Measurements from ENCODE around the gene CHCHD6.
A peak's percentile ranks its signal among the peaks of the same experiment; 100 is the strongest.

Gene CHCHD6

DNA sequence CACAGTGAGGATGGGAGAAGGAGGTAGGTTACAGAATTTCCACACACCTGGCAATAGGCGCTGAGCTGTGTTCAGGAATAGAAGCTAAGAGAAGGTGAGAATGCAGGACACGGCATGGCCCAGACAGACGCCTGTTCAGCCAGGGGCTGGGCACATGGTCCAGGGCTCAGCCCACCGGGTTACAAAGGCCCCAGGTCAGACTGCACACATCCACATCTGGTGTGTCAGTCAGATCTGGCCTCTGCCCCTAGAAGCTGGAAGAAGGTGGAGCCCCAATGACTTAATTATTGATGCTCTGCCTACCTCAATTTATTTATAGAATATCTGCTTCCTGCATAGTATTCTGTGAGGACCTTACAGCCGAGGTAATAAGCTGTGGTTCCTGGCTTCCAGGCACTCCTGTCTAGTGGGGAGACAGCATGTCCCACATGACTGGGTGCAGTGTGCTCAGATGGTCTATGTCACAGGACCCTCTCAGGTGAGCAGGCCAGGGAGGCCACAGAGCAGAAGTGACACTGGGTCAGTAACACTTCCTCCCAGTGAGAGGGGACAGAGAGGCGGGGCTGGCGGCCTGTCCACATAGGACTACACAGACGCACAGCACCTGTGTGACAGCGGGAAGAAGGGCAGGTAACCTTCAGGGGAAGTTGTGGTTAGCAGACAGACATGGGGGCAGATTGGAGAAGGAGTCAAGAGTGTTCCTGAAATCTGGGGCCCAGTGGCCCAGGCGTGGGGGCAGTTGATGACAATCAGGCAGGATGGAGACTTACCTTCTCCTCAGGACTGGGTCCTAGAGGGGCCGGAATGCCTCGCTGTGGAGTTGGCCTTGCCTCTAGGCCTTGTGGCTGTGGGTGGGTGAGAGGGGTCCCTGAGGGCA, 240.3 kb downstream of the CHCHD6 start:
- no peak for DNase-seq (ENCODE audit: low read depth)

DNA sequence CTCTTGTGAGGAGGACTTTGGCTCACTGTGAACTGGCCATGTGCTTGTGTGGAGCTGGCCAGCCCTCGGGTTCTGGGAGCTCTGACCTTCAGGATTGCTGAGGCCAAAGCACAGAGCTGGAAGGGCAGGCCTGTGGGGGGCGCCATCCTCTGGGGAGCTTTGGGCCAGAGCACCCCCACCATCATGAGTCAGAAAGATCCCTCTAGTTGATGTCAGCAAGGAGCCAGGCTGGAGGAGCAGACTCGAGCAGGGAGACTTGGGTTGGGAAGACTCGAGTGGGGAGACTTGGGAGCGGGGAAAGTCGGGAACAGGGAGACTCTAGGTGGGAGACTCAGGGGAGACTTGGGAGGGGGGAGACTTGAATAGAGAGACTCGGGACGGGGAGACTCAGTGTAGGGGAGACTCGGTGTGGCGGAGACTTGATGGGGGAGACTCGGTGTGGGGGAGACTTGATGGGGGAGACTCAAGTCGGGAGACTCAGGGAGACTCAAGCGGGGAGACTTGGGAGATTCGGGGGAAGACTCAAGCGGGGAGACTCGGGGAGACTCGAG, 241.2 kb downstream of the CHCHD6 start:
- DNase-seq (ENCODE audit: low read depth): no peak

DNA sequence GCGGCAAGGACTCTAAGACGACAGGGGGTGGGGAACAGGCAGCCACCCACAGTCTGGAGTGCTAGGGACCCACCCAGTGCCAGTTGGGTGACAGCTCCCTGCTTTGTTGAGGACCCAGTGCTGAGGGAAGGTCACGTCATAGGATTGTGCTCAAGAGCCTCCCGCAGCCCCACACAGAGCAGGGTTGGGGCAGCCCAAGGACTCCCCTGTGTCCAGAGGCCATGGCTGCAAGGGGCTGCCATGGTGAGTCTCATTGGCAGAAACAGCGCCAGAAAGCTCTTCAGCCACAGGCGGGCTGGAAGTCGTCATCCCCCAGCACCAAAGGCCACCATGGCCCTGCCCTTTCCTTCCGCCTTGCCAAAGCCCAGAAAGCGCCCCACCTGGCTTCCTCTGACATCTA, 241.9 kb downstream of the CHCHD6 start:
- no peak for DNase-seq (ENCODE audit: low read depth)

DNA sequence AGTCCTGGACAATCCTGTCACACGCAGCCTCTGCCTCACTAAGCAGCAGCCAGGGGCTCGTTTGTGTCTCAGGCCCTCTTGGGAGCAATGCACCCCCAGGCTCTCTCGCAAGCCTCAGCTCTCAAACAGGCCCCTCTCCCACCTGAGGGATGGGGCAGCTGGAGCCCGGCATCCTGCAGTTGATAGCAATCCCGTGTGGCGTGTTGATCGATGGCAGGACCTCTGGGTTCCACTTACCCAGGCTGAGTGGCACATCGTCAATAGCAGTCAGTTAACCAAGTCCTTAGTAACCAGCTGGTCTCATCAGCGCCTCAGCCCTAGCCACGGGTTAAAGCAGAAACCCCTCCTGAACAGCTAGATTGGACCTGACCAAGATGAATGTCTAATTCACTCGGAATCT, 242.4 kb downstream of the CHCHD6 start:
- DNase-seq (ENCODE audit: low read depth): no peak

DNA sequence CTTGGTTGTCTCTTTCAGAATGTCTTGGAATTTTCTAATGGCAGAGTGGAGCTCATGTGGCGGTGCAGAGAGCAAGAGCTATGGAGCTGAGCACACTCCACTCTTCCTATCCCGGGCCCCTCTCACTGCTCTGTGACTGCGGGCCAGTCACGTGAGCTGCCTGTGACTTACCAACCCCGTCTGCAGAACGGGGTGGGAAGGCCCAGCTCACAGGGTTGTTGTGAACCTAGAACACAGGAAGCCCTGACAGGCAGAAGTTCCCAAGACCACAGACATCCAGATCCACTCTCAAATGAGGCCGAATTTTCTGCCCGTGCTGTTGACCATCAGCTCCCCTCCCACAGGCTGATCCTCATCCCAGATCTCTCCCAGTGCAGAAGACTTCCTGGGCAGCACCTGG, 243.4 kb downstream of the CHCHD6 start:
- DNase-seq (ENCODE audit: low read depth): no peak

DNA sequence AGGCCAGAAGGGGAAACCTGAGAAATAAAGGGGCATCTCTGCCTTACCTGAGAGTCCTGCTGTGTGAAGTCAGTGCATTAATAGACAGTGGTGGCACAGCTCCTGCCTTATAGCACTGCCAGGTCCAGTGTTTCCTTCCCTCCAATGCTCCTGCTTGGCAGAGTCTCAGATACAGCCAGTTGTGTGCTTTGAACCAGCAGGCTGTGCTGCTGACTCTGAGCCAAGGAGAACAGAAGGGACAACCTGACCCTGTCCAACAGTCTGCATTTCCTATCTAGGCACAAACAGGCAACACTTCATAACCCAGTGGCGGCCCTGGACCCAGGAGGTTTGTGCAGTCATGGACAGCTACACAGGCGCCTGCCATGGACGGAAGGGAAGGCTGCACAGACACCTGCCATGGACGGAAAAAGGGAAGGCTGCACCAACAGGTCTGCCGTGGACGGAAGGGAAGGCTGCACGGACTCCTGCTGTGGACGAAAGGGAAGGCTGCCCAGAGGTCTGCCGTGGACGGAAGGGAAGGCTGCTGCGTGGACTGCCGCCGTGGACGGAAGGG, 245.0 kb downstream of the CHCHD6 start:
- no peak for DNase-seq (ENCODE audit: low read depth)

DNA sequence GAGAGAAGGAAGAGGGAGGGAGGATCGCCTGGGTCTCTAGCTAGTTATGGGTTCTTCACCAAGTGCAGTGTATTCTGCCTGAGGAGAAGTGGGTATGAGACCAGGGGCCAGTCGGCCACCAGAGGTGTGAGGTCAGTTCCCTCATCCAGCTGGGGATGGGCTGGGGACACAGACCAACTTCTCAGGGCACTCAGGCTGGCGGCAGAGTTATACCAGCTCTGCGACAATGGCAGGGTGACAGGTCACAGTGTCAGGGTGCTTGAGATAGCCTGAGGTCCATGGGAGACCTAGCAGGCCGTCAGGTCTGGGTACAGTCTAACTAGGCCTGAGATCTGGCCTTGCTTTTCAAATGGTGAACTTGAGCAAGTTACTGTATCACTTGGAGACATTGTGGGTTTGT, 247.5 kb downstream of the CHCHD6 start:
- DNase-seq (ENCODE audit: low read depth): no peak

DNA sequence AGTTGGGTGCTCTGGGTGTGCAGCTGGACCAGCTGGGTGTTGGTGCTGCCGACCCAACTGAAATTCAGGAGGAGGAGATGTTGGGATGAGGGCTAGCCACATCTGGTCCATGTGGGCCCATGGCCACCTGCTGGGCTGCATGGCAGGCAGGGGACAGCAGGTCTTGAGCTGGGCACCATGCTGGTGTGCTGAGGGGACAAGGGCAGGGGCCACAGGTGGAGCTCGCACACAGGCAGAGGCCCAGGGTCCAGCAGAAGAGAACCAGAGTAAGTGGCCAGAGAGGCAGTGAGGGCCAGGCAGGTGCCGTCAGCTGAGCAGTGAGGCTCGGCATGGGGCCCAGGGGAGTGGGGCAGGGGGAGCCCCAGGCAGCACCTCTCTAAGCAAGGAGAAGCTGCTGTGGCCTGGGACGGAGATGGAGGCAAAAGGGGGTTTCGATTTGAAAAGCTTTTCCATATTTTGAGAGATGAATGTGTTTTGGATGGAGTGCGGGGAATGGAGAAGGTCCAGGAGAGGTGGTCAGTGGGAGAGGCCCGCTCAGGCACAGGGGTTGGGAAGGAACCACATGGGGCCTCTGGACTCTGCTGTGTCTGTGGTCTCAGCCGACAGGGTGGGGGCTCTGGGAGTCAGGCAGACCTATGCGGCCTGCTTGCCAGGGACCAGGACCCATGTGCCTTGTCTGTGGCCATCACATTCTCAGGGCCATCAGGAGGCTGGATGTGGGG, 248.4 kb downstream of the CHCHD6 start:
- DNase-seq (ENCODE audit: low read depth): no peak

DNA sequence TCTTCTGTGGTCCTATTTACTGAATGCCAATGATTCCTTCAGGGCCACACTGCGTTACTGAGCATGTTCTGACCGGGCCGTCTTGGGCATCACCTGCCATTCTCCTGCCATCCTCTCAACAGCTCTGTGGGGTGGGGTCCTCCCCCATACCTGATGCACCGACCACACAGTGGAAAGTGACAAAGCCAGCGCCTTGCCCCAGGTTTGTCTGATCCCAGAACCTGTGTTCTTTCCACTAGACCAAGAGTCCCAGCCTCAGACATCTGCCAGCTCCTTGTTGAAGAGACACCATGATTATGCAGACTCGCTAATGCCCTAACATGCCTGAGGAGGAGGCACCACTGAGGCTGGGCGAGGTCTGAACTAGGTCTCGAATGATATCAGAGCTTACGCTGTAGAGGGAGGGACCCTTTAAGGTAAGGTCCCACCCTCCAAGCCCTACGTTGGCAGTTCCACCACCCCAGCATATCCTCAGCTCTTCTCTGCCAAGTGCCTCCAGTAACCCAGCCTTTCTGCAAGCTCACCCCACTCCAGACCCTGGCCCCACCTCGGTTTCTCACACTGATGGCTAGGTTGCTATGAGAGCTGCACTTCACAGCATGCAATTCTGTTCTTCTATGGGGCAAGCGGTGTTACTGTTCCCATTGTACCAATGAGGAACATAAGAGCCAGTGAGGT, 249.1 kb downstream of the CHCHD6 start:
- DNase-seq (ENCODE audit: low read depth): no peak

DNA sequence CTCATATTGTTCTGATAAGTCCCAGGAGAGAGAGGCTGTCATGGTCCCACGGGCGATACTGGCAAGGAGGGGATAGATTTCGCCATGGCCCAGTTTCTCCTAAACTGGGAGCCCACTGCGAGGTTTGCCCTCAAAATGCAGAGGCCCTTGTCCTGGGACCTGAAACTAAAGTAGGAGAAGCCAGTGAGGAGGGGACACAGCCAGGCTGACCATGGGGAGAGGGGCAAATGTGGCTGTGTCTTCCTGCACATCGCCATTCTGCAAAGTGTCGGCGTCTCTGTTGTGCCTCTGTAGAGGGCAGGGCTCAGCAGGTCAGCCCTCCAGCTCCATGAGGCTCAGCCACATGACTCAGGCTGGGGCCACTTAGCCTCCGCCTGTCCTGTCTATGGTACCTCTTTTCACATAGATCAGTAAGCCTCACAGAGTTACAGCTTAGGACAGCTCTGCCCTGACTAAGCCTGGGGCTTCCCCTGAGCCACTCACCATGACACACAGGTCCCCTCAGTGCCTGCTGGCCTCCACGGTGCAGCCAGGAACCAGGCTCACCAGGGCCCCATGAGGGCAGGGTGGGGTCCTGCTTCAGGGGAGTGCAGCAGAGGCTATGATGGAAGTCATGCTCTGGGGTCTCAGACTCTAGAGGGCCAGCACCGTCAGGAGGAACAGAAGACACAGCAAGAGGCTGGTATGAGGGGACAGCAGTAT, 250.3 kb downstream of the CHCHD6 start:
- no peak for DNase-seq (ENCODE audit: low read depth)

DNA sequence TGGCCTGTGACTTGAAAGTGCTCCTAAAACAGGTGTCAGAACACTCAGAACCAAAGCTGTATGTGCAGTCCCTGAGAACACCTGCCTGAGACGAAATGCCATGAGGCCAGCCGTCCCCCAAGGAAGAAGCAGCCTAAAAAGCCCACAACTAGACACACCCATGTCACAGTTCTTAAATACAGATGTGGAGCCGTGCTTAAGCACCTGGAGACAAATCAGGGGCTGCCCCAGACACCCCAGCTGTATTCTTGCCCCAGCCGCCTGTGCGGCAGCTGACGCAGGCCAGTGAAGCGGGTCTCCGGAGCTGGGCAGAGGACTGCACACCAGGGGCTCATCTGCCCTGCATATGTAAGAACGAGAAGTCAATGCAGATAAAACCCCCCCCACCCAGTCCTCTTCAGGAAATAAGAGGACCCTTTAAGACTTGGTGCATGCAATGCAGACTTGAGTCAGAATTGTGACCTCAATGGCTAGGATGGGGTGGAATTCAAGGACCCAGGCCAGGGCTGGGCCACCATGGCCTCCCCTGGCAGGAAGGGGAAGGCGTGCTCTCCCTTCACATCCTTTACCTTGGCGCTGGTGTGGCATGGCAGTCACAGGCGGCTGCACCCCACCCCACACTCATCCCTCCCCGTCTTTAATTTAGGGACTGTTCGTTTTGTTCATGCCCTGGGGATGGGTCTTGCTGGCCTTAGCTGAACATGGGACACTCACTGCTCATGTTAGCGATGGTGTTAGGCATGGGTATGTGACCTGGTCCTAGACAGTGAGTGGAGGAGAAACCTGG, 251.2 kb downstream of the CHCHD6 start:
- no peak for DNase-seq (ENCODE audit: low read depth)

DNA sequence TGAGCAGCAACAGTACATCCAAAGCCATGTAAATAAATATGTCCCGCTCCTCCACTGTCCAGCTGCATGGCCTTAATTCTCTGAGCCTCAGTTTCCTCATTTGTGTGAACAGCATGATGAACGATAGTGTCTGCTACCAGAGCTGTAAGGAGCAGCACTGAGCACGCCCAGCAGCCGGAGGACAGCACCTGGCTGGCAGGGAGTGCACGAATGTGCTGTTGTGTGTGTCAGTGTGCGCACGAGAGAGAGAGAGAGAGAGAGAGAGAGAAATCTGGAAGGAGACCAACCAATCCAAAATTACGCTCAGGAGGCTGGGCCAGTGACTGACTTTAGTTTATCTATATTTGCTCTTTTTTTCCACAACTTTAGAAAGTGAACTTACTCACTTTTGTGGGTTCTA, 252.3 kb downstream of the CHCHD6 start:
- DNase-seq (ENCODE audit: low read depth): no peak

DNA sequence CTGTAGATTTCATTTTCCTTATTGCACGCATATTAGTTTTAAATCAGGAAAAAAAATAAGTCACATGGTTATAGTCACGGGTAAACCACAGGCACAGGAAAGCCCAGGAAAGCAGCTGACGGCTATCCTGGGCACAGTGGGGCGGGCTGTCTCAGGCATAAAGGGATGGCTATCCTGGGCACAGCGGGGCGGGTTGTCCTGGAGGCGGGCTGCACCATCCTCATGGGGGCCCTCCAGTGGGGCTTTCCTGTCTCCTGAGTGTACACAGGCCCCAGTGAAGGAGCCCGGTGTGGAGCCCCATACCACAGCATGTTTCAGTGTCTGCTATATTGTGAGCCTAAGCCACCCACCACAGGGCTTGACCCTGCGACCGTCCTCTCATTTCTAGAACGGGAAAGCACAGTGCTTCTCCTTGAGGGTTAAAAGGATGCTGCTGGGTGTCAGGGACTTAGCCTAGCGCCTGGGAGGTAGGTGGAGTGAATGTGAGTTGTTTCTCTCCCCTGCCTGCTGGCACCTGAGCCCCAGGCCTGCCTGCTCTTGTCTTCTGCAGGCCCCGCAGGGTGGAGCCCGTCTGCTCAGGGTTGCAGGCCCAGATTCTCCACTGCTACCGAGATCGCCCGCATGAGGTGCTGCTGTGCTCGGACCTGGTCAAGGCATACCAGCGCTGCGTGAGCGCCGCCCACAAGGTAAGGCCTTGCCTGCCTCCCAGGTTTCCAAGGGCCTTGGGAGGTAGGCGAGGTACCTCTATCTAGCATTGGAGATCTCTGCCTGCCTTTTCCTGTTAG, 253.0 kb downstream of the CHCHD6 start:
- DNase-seq (ENCODE audit: low read depth): no peak

DNA sequence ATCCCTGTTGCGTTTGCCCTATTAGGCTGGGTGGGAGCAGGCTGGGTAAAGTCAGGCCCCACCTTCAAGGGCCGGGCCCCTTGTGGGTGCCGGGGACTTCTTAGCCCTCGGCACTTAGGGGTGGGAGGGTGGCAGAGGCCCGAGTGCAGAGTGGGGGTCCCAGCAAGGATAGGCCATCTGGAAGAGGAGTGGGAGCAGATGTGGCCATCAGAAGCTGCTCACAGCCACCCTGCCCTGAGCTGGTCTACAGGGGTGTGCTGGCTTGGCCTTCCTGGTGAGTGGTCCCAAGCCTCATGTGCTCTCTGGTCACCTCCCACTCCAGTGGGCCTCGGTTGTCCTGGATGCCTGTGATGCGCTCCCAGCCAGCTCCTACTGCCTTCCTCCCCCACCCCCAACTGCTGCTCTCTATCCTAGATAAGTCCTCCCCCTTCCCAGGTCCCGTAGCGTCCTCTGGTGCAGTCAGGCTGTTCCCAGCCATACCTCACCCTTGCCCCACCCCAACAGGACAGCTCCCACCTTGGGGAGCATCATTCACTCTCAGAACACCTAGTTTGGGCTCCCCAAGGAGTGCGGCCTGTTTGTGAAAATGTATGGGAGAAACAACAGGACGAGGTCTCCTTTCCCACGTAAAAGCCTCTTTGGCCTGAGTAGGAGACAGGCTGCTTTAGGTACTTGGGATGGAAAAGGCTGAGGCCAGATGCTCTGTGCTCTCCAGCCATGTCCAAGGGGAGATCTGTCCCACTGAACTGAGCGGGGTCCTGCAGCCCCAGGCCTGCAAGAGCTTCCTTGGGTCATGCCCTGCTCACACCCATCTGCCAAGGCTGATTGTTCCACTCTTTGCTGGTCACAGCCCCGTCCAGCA, 254.0 kb downstream of the CHCHD6 start:
- DNase-seq (ENCODE audit: low read depth): no peak

DNA sequence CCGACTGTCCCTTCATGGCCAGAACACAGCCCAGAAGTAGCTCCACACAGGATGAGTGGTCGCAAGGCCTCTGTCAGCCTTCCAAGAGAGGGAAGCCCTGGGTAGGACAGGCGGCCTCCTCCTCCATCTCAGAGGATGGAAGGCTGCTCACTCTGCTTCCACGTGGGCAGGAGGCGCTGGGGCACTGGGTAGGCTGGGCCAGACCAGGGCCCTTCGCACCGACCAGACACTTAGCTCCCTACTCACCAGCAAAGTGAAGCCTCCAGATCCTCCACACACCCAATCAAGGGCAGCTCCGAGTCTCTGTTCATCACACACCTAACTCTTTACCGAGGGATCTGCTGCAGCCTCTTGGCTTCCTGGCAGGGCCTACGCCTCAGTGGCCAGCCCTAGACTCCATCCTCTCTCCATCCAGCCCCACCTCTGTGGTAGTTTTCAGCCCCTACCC, 254.6 kb downstream of the CHCHD6 start:
- no peak for DNase-seq (ENCODE audit: low read depth)

DNA sequence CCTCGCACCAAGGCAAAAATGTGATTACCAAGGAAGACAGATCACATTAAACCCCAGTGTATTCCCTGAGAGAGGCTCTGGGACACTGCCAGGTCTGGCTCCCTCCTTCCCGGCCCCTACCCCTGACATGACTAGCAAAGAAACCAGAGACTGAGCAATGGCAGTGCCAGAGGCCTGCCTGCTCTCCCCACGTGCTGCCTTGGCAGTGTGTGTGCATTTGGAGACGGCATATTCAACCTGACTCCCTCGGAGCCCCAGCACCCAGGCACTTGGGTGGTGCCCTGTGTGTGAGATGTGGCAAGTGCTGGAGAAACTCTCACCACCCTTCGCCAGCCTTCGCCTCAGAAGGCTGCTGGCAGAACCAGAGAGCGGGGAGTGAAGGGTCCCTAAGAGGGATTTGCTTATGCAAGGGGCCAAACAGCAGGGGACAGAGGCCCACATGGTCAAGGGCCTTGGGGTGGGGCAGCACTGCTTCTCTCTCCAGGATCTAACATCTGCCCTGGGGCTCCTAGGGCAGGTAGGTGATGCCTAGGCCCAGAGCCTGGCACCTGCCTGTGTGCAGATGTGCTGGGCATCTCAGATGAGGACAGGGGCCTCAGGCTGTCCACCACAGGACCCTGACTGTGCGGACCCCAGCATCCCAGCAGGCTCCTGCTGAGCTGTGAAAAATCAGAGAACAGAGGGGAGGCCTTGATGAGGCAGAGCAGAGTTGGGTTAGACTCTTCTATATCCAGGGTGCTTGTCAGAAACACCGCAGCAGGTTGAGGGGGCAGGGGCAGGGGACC, 255.3 kb downstream of the CHCHD6 start:
- no peak for DNase-seq (ENCODE audit: low read depth)

DNA sequence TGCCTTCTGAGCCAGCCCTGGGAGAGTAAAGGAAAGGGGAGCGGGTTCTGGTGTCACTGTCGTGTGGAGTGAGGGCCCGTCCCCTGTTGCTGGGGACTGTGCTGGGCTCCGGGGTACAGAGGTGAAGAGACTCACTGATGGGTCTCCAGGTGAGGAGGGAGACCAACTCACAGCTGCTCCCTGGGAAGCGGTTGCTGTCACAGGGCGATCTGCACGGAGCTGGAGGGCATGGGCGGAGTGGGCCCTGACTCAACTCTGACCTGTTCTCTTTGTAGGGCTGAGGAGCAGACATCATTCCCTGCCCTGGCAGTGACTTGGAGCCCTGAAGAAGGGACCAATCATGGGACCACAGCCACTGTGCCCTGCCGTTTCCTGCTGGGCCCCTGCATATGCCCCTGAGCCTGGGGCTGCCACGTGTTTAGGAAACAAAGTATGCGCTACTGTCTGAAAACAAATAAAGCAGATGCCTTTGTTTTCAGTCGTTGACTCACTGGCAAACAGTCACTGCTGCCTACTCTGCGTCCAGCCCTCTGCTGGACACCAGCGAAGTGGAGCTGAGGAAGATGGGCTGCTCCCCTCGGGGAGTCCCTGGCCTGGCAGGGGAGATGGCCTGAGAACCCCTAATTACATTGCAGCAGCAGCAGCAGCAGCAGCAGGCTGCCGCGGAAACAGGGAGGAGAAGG, 256.0 kb downstream of the CHCHD6 start:
- peak; percentile 64 for DNase-seq (ENCODE audit: low read depth)

DNA sequence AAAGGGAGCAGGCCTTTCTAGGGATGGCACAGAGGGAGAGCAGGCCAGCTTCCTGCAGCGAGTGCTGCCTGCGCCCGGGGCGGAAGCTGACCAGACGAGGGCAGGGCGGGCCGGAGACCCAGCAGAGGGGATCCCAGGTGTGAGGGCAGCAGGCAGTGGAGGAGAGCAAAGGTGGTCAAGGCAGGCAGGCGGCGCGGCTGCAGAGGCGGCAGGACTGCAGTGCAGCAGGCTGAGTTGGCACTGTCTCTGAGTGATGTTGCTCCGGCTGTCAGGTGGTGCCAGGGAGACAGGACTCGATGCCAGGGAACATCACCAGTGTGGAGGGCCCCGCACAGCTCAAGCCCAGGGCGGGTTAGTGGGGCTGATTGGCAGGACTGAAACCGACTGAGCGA, 256.6 kb downstream of the CHCHD6 start:
- DNase-seq (ENCODE audit: low read depth): no peak

Measured in fibroblast of gingiva (primary cell).